Keratinocyte (primary cell): ENCODE measurements around the gene ZBTB33.

Experiments used
- CTCF ChIP-seq, 3 experiments: IDR thresholded peaks in 1 of 3; conservative IDR thresholded peaks in 1 of 3; optimal IDR thresholded peaks in 1 of 3; 2 replicates in 2 of 3; 3 replicates in 1 of 3; pipeline versions ENCODE3 to v1.5.1; 2011; ENCODE audit warnings: low read length in 3 of 3, mild to moderate bottlenecking in 3 of 3, moderate library complexity in 2 of 3, control low read depth in 1 of 3, inconsistent platforms in 1 of 3; ENCODE audit not compliant: insufficient read depth in 2 of 3; ENCODE audit errors: extremely low read depth in 1 of 3
- EZH2 ChIP-seq: IDR thresholded peaks from one replicate; pipeline ENCODE4 v1.6.1; 2012; ENCODE audit warnings: inconsistent platforms, mild to moderate bottlenecking, low read length, moderate library complexity

- TF ChIP-seq CTCF (optimal IDR thresholded peaks at IDR 0.05 in 1 of 3, IDR thresholded peaks at IDR 0.05 in 1 of 3, conservative IDR thresholded peaks at IDR 0.05 in 1 of 3; ENCODE audit: extremely low read depth in 1 of 3, insufficient read depth in 2 of 3, low read length in 3 of 3) = no peak
- no peak for TF ChIP-seq EZH2
Measured at GRCh38 chrX:120244735-120245498, 5.7 kb upstream of the ZBTB33 start.
